PFSK-1 (cell line): Measurements from ENCODE around the gene ADORA2B.

Source experiments
- FOXP2 ChIP-seq: optimal IDR thresholded peaks from 2 replicates; pipeline ENCODE3; 2011; ENCODE audit warnings: borderline replicate concordance, control low read depth, inconsistent platforms; ENCODE audit not compliant: insufficient read depth; ENCODE audit errors: extremely low read length, extremely low read depth
- POLR2AphosphoS5 ChIP-seq: IDR thresholded peaks from 2 replicates; pipeline ENCODE4 v1.6.1; 2012; ENCODE audit warnings: low read depth, mild to moderate bottlenecking, control low read depth, low read length, moderate library complexity
- SIN3A ChIP-seq: IDR thresholded peaks from 2 replicates; pipeline ENCODE4 v1.6.1; 2012; ENCODE audit warnings: mild to moderate bottlenecking, low read length, moderate library complexity, borderline replicate concordance; ENCODE audit not compliant: insufficient read depth
- TAF1 ChIP-seq: IDR thresholded peaks from 2 replicates; pipeline ENCODE4 v1.6.1; 2012; ENCODE audit warnings: low read length, control low read depth, borderline replicate concordance; ENCODE audit not compliant: insufficient read depth
- TF ChIP-seq, protein P1 (sequence below), 2 experiments: IDR thresholded peaks; 2 replicates each; pipeline versions ENCODE4 v1.6.1 to v1.8.0; 2011 to 2012; ENCODE audit warnings: low read depth in 2 of 2, low read length in 2 of 2, control low read depth in 1 of 2, inconsistent platforms in 1 of 2, mild to moderate bottlenecking in 1 of 2, moderate library complexity in 1 of 2; ENCODE audit not compliant: insufficient read depth in 1 of 2

Gene ADORA2B

DNA sequence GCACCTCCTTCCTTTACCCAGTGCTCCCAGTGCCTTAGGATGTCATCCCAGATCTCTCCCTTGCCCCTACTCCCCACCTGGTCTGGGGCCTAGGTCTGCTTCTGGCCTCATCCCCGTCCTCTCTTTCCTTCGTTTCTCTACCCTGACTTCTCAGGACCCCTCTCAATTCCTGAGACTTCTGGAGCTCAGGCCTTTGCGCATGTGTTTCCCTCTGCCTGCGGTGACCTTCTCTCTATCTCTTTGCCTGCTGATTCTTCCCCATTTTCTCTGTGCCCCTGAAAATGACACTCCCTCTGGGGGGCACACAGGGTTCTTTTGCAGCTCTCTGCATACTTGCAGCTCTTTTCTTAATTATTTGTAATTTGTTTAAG is 13.5 kb downstream of the ADORA2B start:
- no peak for TF ChIP-seq FOXP2
- TF ChIP-seq TAF1, result no peak
- no peak for TF ChIP-seq POLR2AphosphoS5
- no peak for TF ChIP-seq SIN3A
- TF ChIP-seq, protein P1, sequence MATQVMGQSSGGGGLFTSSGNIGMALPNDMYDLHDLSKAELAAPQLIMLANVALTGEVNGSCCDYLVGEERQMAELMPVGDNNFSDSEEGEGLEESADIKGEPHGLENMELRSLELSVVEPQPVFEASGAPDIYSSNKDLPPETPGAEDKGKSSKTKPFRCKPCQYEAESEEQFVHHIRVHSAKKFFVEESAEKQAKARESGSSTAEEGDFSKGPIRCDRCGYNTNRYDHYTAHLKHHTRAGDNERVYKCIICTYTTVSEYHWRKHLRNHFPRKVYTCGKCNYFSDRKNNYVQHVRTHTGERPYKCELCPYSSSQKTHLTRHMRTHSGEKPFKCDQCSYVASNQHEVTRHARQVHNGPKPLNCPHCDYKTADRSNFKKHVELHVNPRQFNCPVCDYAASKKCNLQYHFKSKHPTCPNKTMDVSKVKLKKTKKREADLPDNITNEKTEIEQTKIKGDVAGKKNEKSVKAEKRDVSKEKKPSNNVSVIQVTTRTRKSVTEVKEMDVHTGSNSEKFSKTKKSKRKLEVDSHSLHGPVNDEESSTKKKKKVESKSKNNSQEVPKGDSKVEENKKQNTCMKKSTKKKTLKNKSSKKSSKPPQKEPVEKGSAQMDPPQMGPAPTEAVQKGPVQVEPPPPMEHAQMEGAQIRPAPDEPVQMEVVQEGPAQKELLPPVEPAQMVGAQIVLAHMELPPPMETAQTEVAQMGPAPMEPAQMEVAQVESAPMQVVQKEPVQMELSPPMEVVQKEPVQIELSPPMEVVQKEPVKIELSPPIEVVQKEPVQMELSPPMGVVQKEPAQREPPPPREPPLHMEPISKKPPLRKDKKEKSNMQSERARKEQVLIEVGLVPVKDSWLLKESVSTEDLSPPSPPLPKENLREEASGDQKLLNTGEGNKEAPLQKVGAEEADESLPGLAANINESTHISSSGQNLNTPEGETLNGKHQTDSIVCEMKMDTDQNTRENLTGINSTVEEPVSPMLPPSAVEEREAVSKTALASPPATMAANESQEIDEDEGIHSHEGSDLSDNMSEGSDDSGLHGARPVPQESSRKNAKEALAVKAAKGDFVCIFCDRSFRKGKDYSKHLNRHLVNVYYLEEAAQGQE (IDR thresholded peaks at IDR 0.05; ENCODE audit: insufficient read depth in 1 of 2, low read depth in 2 of 2, low read length in 2 of 2), result no peak

DNA sequence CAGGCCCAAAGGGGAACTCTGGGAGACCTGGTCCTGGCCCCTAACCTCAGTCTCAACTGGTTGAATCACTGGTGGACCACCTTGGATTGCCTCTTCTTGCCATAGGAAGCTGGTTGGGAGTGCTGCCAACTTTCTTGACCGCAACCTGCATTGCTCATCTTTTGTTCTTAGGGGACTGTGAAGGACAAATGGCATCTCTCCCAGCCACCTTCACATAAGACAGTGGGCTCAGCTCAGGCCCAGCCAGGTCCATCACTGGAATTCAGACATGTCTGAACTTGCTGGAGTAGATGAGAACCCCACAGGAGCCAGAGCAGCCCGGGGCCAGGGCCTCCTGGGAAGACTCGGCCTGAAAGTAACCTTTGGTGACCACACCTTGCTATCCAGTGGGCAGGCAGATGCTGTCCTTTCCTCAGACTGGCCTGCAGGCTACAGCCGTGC is 18.8 kb downstream of the ADORA2B start:
- TF ChIP-seq SIN3A (no peak), POLR2AphosphoS5 (no peak), TAF1 (no peak), FOXP2 (no peak)
- TF ChIP-seq, protein P1 (IDR thresholded peaks at IDR 0.05; ENCODE audit: insufficient read depth in 1 of 2, low read depth in 2 of 2, low read length in 2 of 2), result no peak

DNA sequence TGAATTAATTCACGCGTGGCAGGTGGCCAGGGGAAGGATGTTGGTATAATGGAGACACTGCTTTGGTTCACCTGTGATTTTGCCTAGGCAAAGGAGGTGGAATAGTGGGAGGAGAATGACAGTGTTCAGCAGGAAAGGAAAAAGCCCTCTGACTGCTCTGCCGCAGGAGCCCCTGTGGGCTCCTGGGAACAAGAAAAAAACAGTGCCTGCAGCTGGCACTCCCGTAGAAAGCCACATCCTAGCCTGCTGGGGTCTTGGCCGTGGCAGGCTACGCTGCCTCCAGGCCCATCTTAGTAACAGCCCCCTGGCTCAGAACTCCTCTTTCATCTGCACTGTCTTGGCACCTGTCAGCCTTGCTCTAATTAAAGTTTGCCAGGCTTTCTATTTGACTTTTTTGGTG is 20.6 kb downstream of the ADORA2B start:
- TF ChIP-seq TAF1, result no peak
- TF ChIP-seq, protein P1 (IDR thresholded peaks at IDR 0.05; ENCODE audit: insufficient read depth in 1 of 2, low read depth in 2 of 2, low read length in 2 of 2), result no peak
- no peak for TF ChIP-seq SIN3A
- TF ChIP-seq FOXP2, result no peak
- TF ChIP-seq POLR2AphosphoS5, result no peak

DNA sequence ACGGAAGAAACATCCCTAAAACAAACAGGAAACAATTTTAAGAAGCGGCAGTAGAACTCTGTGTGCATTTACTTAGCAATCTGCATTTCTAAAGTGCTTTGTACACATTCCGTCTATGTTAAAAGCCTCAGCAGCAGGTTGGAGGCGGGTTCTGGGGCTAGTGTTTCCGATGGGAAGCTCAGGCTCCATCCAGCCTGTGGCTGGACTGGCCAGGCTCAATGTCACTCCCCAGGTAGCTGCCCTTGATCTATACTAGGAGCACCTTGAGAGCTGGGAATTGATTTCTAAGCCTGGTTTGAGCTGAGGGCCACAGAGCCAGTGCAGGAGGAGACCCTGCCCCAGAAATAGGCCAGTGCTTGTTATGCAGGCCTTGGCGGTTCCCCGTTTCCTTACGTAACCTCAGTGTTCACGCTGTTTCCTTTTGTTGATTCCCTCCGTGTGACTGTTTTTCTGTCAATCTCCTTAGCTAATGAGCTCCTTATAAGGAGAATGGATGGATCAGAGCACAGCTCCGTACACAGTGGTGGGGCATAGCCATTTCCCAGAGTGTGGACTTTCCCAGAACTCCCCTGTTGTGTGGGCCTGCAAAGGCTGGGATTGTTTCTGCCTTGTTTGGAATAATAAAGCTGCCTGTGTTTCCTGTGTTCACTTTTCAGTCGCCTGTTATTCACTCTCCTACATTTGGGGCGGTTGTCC is 21.4 kb downstream of the ADORA2B start:
- TF ChIP-seq TAF1 (no peak), FOXP2 (no peak), SIN3A (no peak; the same call in 1 of the 2 replicates), POLR2AphosphoS5 (no peak)
- TF ChIP-seq, protein P1 (IDR thresholded peaks at IDR 0.05; ENCODE audit: insufficient read depth in 1 of 2, low read depth in 2 of 2, low read length in 2 of 2), result no peak

DNA sequence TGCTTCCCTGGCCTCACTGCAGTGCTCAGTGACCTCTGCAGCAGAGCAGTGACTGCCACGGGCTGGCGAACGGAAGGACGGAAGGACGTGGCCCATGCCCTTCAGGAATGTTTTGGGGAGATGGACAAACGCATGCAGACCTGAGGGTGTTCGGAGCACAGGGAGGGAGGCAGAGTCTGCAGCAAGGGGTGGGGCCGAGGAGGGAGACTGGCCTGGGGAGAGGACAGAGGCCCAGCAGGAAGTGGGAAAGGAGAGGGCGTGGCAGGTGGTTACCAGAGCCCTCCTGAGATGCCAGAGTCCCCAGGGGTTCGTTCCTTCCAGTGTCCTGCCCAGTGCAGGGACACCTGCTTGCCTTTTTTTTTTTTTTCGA is 21.9 kb downstream of the ADORA2B start:
- TF ChIP-seq TAF1, result no peak
- peak; percentile 21 for TF ChIP-seq FOXP2
